ENCODE results near the gene NTHL1.
"Not testable (repeated sequence)": the region's sequence is repeated elsewhere in the genome, so short reads cannot be mapped to it uniquely, and the experiment has no call there.

NTHL1 gene

GRCh38 chr16:2027024-2028010 lies 20.3 kb downstream of the NTHL1 start:
- DNase-seq: no peak

- no peak for DNase-seq
Measured at GRCh38 chr16:2026461-2027023, 21.1 kb downstream of the NTHL1 start, which contains the start of gene NHERF2. TSS of gene NHERF2 (plus strand) at chr16:2026902. CDS start at chr16:2027006, 104 bp downstream.

GRCh38 chr16:2025878-2026460 lies 21.7 kb downstream of the NTHL1 start:
- DNase-seq: no peak

DNA sequence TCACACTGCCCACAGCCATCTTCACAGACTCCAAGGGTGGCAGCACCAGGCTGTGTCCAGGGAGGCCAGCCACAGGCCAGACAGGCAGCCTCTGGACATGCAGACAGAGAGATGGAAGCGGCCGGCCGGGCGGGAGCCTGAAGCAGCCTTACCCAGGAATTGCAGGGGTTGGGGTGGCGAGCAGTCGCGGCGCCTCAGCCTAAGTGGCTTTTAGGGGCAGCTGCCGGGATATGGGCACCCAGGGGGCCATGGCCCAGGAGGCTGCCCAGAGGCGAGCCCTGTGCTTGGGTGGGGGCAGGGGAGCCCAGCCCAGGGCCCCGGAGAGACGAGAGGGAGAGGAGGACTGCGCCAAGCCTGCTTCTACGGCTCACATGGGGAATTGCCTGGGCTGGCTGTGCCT lies 22.4 kb downstream of the NTHL1 start:
- DNase-seq: no peak

GRCh38 chr16:2024032-2024420 lies 23.6 kb downstream of the NTHL1 start:
- DNase-seq: no peak

GRCh38 chr16:2023092-2024031 lies 24.3 kb downstream of the NTHL1 start:
- DNase-seq: peak; percentile 98

- DNase-seq: no peak
Measured at GRCh38 chr16:2022723-2023091, 24.9 kb downstream of the NTHL1 start.

DNA sequence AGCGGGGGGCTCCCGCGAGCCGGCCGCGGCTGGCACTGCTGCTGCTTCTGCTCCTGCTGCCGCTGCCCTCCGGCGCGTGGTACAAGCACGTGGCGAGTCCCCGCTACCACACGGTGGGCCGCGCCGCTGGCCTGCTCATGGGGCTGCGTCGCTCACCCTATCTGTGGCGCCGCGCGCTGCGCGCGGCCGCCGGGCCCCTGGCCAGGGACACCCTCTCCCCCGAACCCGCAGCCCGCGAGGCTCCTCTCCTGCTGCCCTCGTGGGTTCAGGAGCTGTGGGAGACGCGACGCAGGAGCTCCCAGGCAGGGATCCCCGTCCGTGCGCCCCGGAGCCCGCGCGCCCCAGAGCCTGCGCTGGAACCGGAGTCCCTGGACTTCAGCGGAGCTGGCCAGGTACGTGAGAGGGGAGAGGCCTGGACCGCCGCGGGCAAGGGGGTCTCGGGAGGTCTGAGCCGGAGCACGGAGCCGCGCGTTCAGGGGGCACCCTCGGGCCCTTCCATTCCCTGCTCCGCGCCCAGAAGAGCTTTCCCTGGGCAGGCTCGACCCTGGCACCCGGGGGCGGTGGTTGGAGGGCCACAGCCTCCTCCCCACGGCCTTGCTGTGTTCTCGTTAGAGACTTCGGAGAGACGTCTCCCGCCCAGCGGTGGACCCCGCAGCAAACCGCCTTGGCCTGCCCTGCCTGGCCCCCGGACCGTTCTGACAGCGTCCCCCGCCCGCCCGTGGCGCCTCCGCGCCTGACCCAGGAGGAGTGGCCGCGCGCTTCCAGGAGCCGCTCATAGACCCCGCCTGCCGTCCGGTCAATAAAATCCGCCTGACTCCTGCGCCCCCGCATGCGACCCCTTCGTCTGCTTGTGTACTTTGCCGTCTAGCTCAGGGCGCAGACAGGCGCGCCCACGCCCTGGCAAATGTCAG lies 27.5 kb downstream of the NTHL1 start:
- no peak for DNase-seq

- DNase-seq: no peak
Measured at GRCh38 chr16:2019518-2019920, 28.1 kb downstream of the NTHL1 start, which contains the start of gene NPW. TSS of gene NPW (plus strand) at chr16:2019785.

DNA sequence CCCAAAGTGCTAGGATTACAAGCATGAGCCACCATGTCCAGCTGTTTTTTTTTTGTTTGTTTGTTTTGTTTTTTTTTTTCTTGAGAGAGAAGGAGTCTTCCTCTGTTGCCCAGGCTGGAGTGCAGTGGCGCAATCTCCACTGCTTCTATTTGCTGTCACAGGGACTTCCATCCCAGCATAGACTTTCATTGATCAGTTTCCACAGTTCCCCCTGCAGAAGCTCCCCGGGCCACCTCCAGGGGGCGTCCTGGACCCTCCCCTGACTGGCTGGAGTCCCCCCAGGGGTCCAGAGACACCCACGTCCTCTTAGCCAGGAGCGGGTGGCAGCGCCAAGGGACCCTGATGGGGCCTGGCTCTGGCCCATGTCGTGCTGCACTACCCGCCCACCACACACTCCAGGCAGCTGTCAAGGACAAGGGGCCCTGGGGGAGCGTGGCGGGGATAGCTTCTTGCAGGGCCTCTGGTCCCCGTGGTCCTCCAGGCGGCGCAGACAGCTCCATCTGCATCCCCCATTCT lies 31.2 kb downstream of the NTHL1 start:
- no peak for DNase-seq

GRCh38 chr16:2015947-2016208 lies 31.8 kb downstream of the NTHL1 start:
- DNase-seq: no peak

DNA sequence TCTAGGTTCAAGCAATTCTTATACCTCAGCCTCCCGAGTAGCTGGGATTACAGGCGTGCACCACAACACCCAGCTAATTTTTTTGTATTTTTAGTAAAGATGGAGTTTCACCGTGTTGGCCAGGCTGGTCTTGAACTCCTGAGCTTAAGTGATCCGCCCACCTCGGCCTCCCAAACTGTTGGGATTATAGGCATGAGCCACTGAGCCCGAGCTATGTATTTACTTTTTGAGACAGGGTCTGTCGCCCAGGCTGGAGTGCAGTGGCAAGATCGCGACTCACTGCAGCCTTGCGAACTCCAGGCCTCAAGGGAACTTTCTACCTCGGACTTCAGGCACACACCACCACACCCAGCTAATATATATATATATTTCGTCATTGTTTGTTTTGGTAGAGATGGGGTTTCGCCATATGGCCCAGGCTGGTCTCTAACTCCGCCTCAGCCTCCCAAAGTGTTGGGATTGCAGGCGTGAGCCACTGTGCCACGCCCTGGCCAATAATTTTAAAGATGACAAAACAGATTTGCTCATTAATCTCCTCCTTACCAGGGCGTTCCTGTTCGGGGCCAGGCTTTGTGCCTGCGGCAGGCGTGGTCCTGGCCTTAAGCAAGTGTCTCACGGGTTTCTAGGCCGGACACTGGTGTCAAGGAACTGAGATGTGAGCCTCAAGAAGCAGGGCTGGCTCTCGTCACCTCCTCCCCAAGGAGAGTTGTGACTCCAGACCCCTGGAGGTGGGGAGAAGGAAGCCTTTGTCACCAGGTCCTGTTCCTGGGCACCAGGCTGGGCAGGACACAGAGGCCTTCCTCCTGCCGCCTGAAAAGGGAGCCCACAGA lies 32.3 kb downstream of the NTHL1 start:
- no peak for DNase-seq

- no peak for DNase-seq
Measured at GRCh38 chr16:2013527-2013926, 34.1 kb downstream of the NTHL1 start.

DNA sequence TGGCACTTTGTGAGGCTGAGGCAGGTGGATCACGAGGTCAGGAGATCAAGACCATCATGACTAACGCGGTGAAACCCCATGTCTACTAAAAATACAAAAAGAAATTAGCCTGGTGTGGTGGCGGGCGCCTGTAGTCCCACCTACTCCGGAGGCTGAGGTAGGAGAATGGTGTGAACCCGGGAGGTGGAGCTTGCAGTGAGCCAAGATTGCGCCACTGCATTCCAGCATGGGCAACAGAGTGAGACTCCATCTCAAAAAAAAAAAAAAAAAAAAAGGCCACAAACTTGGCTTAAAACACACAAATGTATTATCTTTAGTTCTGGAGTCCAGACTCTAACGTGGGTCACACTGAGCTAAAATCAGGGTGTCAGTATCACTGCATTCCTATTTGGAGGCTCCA lies 35.9 kb downstream of the NTHL1 start:
- not testable (repeated sequence) for DNase-seq

- DNase-seq: peak; percentile 68
Measured at GRCh38 chr16:2009791-2010510, 37.7 kb downstream of the NTHL1 start, which contains the start of gene ZNF598. TSS of gene ZNF598 (minus strand) at chr16:2009821.

DNA sequence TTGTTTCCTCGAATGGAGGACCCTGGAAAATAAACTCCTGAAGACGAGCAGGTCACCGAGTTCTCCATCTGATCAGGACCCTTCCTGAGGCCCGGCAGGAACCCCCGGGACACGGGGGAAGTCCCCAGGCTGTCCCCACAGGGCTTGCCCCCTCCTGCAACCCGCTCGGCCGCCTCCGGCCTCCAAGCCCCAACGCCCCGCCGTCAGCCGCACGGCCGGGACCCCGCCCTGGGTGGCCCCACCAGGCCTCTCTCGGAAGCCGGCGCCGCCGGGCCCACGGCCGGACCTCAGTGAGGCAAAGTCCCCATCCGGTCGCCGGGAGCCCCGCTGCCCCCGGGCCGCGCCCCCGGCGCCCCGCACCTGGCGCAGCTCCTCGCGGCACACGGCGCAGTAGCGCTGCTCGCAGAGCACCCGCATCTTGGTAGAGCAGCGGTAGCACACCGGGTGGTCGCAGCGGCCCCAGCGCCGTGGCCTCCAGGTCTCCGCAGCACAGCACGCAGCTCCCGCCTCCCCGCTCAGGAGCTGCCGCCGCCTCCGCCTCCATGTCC lies 38.4 kb downstream of the NTHL1 start:
- no peak for DNase-seq

GRCh38 chr16:2008631-2009163 lies 38.9 kb downstream of the NTHL1 start:
- DNase-seq: no peak

- DNase-seq: no peak
Measured at GRCh38 chr16:2008009-2008526, 39.6 kb downstream of the NTHL1 start.
